ENCODE data around the gene IL22RA2. TPM values are rescaled to one million over a fixed set of nuclear protein-coding genes. Genes with fewer than 3 reads are reported as not detected.

The IL22RA2 gene
- total RNA-seq, 1 donor from 2014 or later = not detected

GRCh38 chr6:137214931-137215330 is 41.5 kb upstream of the IL22RA2 start:
- POLR2A ChIA-PET = interaction anchor here (0.7 to 1.3 kb wide), 2 partner anchors 39 to 49 kb away, joined by 3 read pairs; no protein-coding TSS in a partner anchor
- H3K27ac Mint-ChIP-seq = no peak overlapping the region
- no peak for DNase-seq

DNA sequence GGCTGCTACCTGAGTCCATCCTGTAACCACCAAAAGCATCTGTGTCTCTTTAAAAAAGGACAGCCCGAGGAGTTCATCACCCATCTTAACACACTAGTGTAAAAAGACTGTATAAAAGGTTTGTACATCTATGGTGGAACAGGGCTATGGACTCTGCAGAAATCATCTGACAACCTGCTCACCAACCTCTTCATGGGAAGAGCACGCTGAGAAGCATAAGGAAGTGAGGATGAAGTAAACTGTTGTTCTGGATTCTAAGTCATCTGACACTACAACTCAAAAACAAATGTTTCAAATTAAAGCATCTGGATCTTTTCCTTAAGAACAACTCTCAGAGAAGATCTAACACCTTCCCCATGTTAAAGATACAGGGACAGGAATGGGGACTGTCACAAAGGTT is 40.4 kb upstream of the IL22RA2 start:
- POLR2A ChIA-PET = interaction anchor here (0.6 to 1.0 kb wide), 2 partner anchors 20 to 594 kb away, joined by 3 to 7 read pairs; no protein-coding TSS in a partner anchor
- CTCF ChIA-PET = interaction anchor here (1.2 to 1.8 kb wide), 3 partner anchors 10 to 120 kb away, joined by 3 to 8 read pairs (median 5); no protein-coding TSS in a partner anchor
- intact Hi-C loops (cut with micrococcal nuclease) = no loop called here

More at GRCh38 chr6:137214931-137215330, 41.5 kb upstream of the IL22RA2 start:
- intact Hi-C loops (cut with micrococcal nuclease) = loop anchor here (5.0 kb wide), 2 partner anchors 48 to 1718 kb away; partner anchors contain the start of gene AHI1
- no peaks in the 10 kb centered on the region for H3K27me3 Mint-ChIP-seq
- peaks cover 86% of the 10 kb centered on the region for H3K4me1 Mint-ChIP-seq
- no peak for ATAC-seq (ENCODE audit: low read depth)
- H3K36me3 Mint-ChIP-seq (ENCODE audit: low read depth) = peaks cover 43% of the 10 kb centered on the region
- TF ChIP-seq, protein P1, sequence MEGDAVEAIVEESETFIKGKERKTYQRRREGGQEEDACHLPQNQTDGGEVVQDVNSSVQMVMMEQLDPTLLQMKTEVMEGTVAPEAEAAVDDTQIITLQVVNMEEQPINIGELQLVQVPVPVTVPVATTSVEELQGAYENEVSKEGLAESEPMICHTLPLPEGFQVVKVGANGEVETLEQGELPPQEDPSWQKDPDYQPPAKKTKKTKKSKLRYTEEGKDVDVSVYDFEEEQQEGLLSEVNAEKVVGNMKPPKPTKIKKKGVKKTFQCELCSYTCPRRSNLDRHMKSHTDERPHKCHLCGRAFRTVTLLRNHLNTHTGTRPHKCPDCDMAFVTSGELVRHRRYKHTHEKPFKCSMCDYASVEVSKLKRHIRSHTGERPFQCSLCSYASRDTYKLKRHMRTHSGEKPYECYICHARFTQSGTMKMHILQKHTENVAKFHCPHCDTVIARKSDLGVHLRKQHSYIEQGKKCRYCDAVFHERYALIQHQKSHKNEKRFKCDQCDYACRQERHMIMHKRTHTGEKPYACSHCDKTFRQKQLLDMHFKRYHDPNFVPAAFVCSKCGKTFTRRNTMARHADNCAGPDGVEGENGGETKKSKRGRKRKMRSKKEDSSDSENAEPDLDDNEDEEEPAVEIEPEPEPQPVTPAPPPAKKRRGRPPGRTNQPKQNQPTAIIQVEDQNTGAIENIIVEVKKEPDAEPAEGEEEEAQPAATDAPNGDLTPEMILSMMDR (IDR thresholded peaks at IDR 0.05) = no peak
- CTCF ChIA-PET = no interaction called here
- peaks cover under 1% of the 10 kb centered on the region for H3K9me3 Mint-ChIP-seq
- no peak overlapping the region for H3K4me3 Mint-ChIP-seq

GRCh38 chr6:137213331-137213740 is 39.9 kb upstream of the IL22RA2 start:
- H3K9me3 Mint-ChIP-seq = peaks cover 10% of the 10 kb centered on the region
- TF ChIP-seq, protein P1 (IDR thresholded peaks at IDR 0.05) = no peak
- DNase-seq (no peak), ATAC-seq (ENCODE audit: low read depth) (no peak)
- H3K27ac Mint-ChIP-seq = peak overlapping the region; percentile 66
- H3K27me3 Mint-ChIP-seq = no peaks in the 10 kb centered on the region
- ChIA-PET POLR2A (interaction anchor here (0.6 to 1.2 kb wide), 3 partner anchors 11 to 63 kb away, joined by 3 to 8 read pairs (median 5); no protein-coding TSS in a partner anchor), CTCF (interaction anchor here (1.2 to 1.8 kb wide), 3 partner anchors 10 to 119 kb away, joined by 3 to 8 read pairs (median 5); no protein-coding TSS in a partner anchor)
- intact Hi-C loops (cut with micrococcal nuclease) = no loop called here
- peaks cover 50% of the 10 kb centered on the region for H3K36me3 Mint-ChIP-seq (ENCODE audit: low read depth)
- H3K4me1 Mint-ChIP-seq = peaks cover 86% of the 10 kb centered on the region
- H3K4me3 Mint-ChIP-seq = peak overlapping the region; percentile 32

More for the DNA sequence above, 40.4 kb upstream of the IL22RA2 start:
- peak overlapping the region; percentile 66 for H3K27ac Mint-ChIP-seq
- H3K4me3 Mint-ChIP-seq = peak overlapping the region; percentile 32
- DNase-seq (no peak), ATAC-seq (ENCODE audit: low read depth) (no peak)
- H3K9me3 Mint-ChIP-seq = peaks cover 10% of the 10 kb centered on the region
- peaks cover 52% of the 10 kb centered on the region for H3K36me3 Mint-ChIP-seq (ENCODE audit: low read depth)
- H3K4me1 Mint-ChIP-seq = peaks cover 91% of the 10 kb centered on the region
- H3K27me3 Mint-ChIP-seq = no peaks in the 10 kb centered on the region
- TF ChIP-seq, protein P1 (IDR thresholded peaks at IDR 0.05) = no peak

DNA sequence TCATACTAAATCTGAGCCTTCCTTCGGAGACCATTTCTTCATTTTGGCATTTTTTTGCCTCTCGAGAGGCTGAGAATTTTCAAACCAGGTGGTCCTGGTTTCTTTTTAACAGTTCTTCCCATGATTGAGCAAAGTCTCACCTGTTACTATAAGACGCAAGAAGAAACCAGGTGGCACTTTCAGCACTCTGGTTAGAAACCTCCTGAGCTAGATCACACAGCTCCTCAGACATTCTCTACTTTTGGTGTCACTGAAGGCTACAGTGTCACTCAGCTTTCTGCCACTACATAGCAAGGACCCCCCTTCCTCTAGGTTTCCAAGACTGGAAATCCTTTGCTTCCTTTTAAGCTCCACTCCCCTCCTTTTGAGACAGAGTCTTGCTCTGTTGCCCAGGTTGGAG is 38.5 kb upstream of the IL22RA2 start:
- no peak overlapping the region for H3K4me3 Mint-ChIP-seq
- ATAC-seq (ENCODE audit: low read depth) (no peak), DNase-seq (no peak)
- ChIA-PET POLR2A (interaction anchor here (0.5 to 0.7 kb wide), 3 partner anchors 10 to 1866 kb away, joined by 3 to 4 read pairs (median 3); no protein-coding TSS in a partner anchor), CTCF (interaction anchor here (1.0 to 1.1 kb wide), 2 partner anchors 28 to 116 kb away, joined by 3 read pairs; no protein-coding TSS in a partner anchor)
- TF ChIP-seq, protein P1 (IDR thresholded peaks at IDR 0.05) = no peak
- H3K27ac Mint-ChIP-seq = peak overlapping the region; percentile 54
- intact Hi-C loops (cut with micrococcal nuclease) = no loop called here
- peaks cover 83% of the 10 kb centered on the region for H3K4me1 Mint-ChIP-seq
- peaks cover 58% of the 10 kb centered on the region for H3K36me3 Mint-ChIP-seq (ENCODE audit: low read depth)
- H3K27me3 Mint-ChIP-seq = no peaks in the 10 kb centered on the region
- H3K9me3 Mint-ChIP-seq = peaks cover 15% of the 10 kb centered on the region

DNA sequence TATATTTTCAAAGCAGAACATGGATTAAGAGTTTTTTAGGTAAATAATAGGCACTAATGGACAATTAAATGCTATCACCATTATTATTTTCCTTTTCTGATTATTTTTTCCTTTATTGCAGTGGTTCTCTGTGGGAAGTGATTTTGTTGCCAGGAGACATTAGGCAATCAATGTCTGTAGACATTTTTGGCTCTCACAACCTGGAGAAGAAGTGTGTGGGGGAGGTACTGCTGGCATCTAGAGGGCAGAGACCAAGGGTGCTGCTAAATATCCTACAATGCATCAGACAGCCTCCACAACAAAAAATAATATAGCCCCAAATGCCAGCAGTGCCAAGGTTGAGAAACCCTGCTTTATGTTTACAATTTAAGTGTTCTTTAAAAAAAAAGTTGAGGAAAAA is 37.5 kb upstream of the IL22RA2 start:
- Mint-ChIP-seq H3K9me3 (peaks cover 15% of the 10 kb centered on the region), H3K27ac (peak overlapping the region; percentile 54), H3K4me3 (no peak overlapping the region), H3K36me3 (ENCODE audit: low read depth) (peaks cover 66% of the 10 kb centered on the region), H3K27me3 (no peaks in the 10 kb centered on the region), H3K4me1 (peaks cover 83% of the 10 kb centered on the region)
- ChIA-PET CTCF (no interaction called here), POLR2A (no interaction called here)
- intact Hi-C loops (cut with micrococcal nuclease) = no loop called here
- ATAC-seq (ENCODE audit: low read depth) (no peak), DNase-seq (no peak)
- TF ChIP-seq, protein P1 (IDR thresholded peaks at IDR 0.05) = no peak

Data from activated B cell treated with CpG ODN at 0.5 μM for 24 hours (primary cell).